MG63 (cell line): ENCODE results near the gene CUL7. TPM values are rescaled to one million over a fixed set of nuclear protein-coding genes. Genes with fewer than 3 reads are reported as not detected.

ENCODE experiments used
- DNase-seq: peaks from one replicate; pipeline ENCODE4 v3.0.0-alpha.2; 2020
- H3K27me3 ChIP-seq: fragments of 250-450 bp; sonication (Bioruptor Pico); 2 replicates; pipeline ENCODE4 v1.5.1; 2020; ENCODE audit warnings: mild to moderate bottlenecking, moderate library complexity
- H3K36me3 ChIP-seq: fragments of 250-450 bp; sonication (Bioruptor Pico); 2 replicates; pipeline ENCODE4 v1.5.1; 2020; ENCODE audit warnings: mild to moderate bottlenecking, moderate library complexity
- H3K4me3 ChIP-seq: fragments of 250-450 bp; sonication (Bioruptor Pico); 2 replicates; pipeline ENCODE4 v1.5.1; 2020; ENCODE audit warnings: mild to moderate bottlenecking, moderate library complexity
- H3K9me3 ChIP-seq: fragments of 250-450 bp; sonication (Bioruptor Pico); 2 replicates; pipeline ENCODE4 v1.5.1; 2020; ENCODE audit warnings: mild to moderate bottlenecking, moderate library complexity
- total RNA-seq: library from RNA; depleted of rRNA; stranded (reverse); fragments of >200 nt; shearing (Covaris generic); gene quantifications from 2 replicates; pipeline ENCODE4 v1.2.3, GENCODE V29; 2014; ENCODE audit warnings: low replicate concordance

The CUL7 gene
- total RNA-seq, 1 experiment from 2014 or later, result 10.8 TPM

- Histone ChIP-seq H3K9me3 (no peaks in the 10 kb centered on the region), H3K27me3 (no peaks in the 10 kb centered on the region), H3K4me3 (no peak overlapping the region), H3K36me3 (no peaks in the 10 kb centered on the region; the same call in 1 of the 2 replicates)
- DNase-seq, result no peak
Observed at GRCh38 chr6:43036712-43037111, 16.9 kb downstream of the CUL7 start.

- Histone ChIP-seq H3K36me3 (no peaks in the 10 kb centered on the region; the same call in 1 of the 2 replicates), H3K4me3 (no peak overlapping the region), H3K27me3 (no peaks in the 10 kb centered on the region), H3K9me3 (no peaks in the 10 kb centered on the region)
- DNase-seq, result no peak
Observed at GRCh38 chr6:43035495-43036194, 18.0 kb downstream of the CUL7 start.

- H3K36me3 ChIP-seq, result peaks cover 10% of the 10 kb centered on the region
- no peak overlapping the region for H3K4me3 ChIP-seq
- H3K27me3 ChIP-seq, result no peaks in the 10 kb centered on the region
- no peak for DNase-seq
- H3K9me3 ChIP-seq, result no peaks in the 10 kb centered on the region
Observed at GRCh38 chr6:43034190-43034525, 19.5 kb downstream of the CUL7 start.

- H3K27me3 ChIP-seq, result no peaks in the 10 kb centered on the region
- DNase-seq, result no peak
- H3K4me3 ChIP-seq, result no peak overlapping the region
- no peaks in the 10 kb centered on the region for H3K9me3 ChIP-seq
- H3K36me3 ChIP-seq, result peaks cover 10% of the 10 kb centered on the region
Observed at GRCh38 chr6:43033496-43034189, 20.0 kb downstream of the CUL7 start.

GRCh38 chr6:43032326-43032725, 21.3 kb downstream of the CUL7 start:
- H3K4me3 ChIP-seq, result no peak overlapping the region
- H3K9me3 ChIP-seq, result no peaks in the 10 kb centered on the region
- DNase-seq, result no peak
- no peaks in the 10 kb centered on the region for H3K27me3 ChIP-seq
- peaks cover 10% of the 10 kb centered on the region for H3K36me3 ChIP-seq

GRCh38 chr6:43029120-43029519, 24.5 kb downstream of the CUL7 start:
- H3K4me3 ChIP-seq, result no peak overlapping the region
- no peak for DNase-seq
- no peaks in the 10 kb centered on the region for H3K9me3 ChIP-seq
- H3K36me3 ChIP-seq, result peaks cover 24% of the 10 kb centered on the region
- H3K27me3 ChIP-seq, result no peaks in the 10 kb centered on the region

- Histone ChIP-seq H3K36me3 (peaks cover 28% of the 10 kb centered on the region), H3K4me3 (no peak overlapping the region), H3K27me3 (no peaks in the 10 kb centered on the region), H3K9me3 (no peaks in the 10 kb centered on the region)
- no peak for DNase-seq
Observed at GRCh38 chr6:43026365-43026764, 27.3 kb downstream of the CUL7 start.

- H3K9me3 ChIP-seq, result no peaks in the 10 kb centered on the region
- no peak overlapping the region for H3K4me3 ChIP-seq
- no peaks in the 10 kb centered on the region for H3K27me3 ChIP-seq
- DNase-seq, result no peak
- peaks cover 25% of the 10 kb centered on the region for H3K36me3 ChIP-seq
Observed at GRCh38 chr6:43024436-43024835, 29.2 kb downstream of the CUL7 start.

GRCh38 chr6:43021270-43022047, 32.2 kb downstream of the CUL7 start, which contains the start of gene RRP36:
Gene RRP36, plus strand, starts transcription at chr6:43021623. Its CDS starts 32 bp downstream, at chr6:43021655.
- peak; percentile 78 for DNase-seq
- Histone ChIP-seq H3K36me3 (peaks cover 20% of the 10 kb centered on the region), H3K4me3 (peak within 1 kb of the TSS; percentile 66), H3K9me3 (no peaks in the 10 kb centered on the region), H3K27me3 (no peaks in the 10 kb centered on the region)

GRCh38 chr6:43020847-43021246, 32.8 kb downstream of the CUL7 start:
- Histone ChIP-seq H3K9me3 (no peaks in the 10 kb centered on the region), H3K27me3 (no peaks in the 10 kb centered on the region), H3K4me3 (peak overlapping the region; percentile 66), H3K36me3 (peaks cover 16% of the 10 kb centered on the region)
- DNase-seq, result peak; percentile 10

- H3K36me3 ChIP-seq, result peaks cover 14% of the 10 kb centered on the region
- H3K27me3 ChIP-seq, result no peaks in the 10 kb centered on the region
- H3K9me3 ChIP-seq, result no peaks in the 10 kb centered on the region
Observed at GRCh38 chr6:43020052-43020705, 33.5 kb downstream of the CUL7 start.

GRCh38 chr6:43019152-43019551, 34.5 kb downstream of the CUL7 start:
- Histone ChIP-seq H3K27me3 (no peaks in the 10 kb centered on the region), H3K4me3 (no peak overlapping the region), H3K36me3 (peaks cover 8% of the 10 kb centered on the region), H3K9me3 (no peaks in the 10 kb centered on the region)
- DNase-seq, result no peak

More at GRCh38 chr6:43020052-43020705, 33.5 kb downstream of the CUL7 start:
- no peak overlapping the region for H3K4me3 ChIP-seq
- DNase-seq, result no peak

GRCh38 chr6:43016943-43017334, 36.7 kb downstream of the CUL7 start:
- Histone ChIP-seq H3K27me3 (no peaks in the 10 kb centered on the region), H3K4me3 (no peak overlapping the region), H3K9me3 (no peaks in the 10 kb centered on the region), H3K36me3 (peaks cover 6% of the 10 kb centered on the region)
- no peak for DNase-seq

GRCh38 chr6:43016176-43016942, 37.3 kb downstream of the CUL7 start:
- H3K27me3 ChIP-seq, result no peaks in the 10 kb centered on the region
- H3K9me3 ChIP-seq, result no peaks in the 10 kb centered on the region
- no peak for DNase-seq
- H3K36me3 ChIP-seq, result peaks cover 12% of the 10 kb centered on the region
- H3K4me3 ChIP-seq, result no peak overlapping the region

GRCh38 chr6:43014434-43014909, 39.2 kb downstream of the CUL7 start:
- no peaks in the 10 kb centered on the region for H3K27me3 ChIP-seq
- no peak for DNase-seq
- H3K36me3 ChIP-seq, result peaks cover 11% of the 10 kb centered on the region
- H3K9me3 ChIP-seq, result no peaks in the 10 kb centered on the region
- H3K4me3 ChIP-seq, result peak overlapping the region; percentile 67

GRCh38 chr6:43013843-43014433, 39.7 kb downstream of the CUL7 start, which contains the start of the genes KLHDC3 and MEA1:
Gene KLHDC3, plus strand, starts transcription at chr6:43014249. Its CDS starts 2,944 bp downstream, at chr6:43017193.
Gene MEA1, minus strand, starts transcription at chr6:43013946. Its CDS starts 133 bp downstream, at chr6:43013813.
- Histone ChIP-seq H3K9me3 (no peaks in the 10 kb centered on the region), H3K36me3 (peaks cover 11% of the 10 kb centered on the region), H3K27me3 (no peaks in the 10 kb centered on the region), H3K4me3 (peak within 1 kb of the TSS; percentile 67)
- peak; percentile 96 for DNase-seq
